Adrenal gland (tissue), 5 donors: ENCODE measurements around the gene GPS2.

Experiments used
- POLR2A ChIP-seq, 2 donors: fragments of 450-650 bp; IDR thresholded peaks; one replicate each; pipeline ENCODE4 v1.6.1; 2017; ENCODE audit warnings: antibody characterized with exemption in 2 of 2, mild to moderate bottlenecking in 2 of 2, moderate library complexity in 1 of 2
- TF ChIP-seq, protein P1 (sequence below), 6 experiments: fragments of 450-650 bp in 4 of 6; fragments of 200-600 bp in 2 of 6; sonication (generic) in 1 of 6; IDR thresholded peaks; 1 replicate in 5 of 6; 2 replicates in 1 of 6; pipeline versions ENCODE4 v1.5.1 to v1.8.0; 2016 to 2021; ENCODE audit warnings: antibody characterized with exemption in 6 of 6, mild to moderate bottlenecking in 2 of 6, moderate library complexity in 1 of 6
- donor health status: DM: no; HTN: no; CAD: no.

DNA sequence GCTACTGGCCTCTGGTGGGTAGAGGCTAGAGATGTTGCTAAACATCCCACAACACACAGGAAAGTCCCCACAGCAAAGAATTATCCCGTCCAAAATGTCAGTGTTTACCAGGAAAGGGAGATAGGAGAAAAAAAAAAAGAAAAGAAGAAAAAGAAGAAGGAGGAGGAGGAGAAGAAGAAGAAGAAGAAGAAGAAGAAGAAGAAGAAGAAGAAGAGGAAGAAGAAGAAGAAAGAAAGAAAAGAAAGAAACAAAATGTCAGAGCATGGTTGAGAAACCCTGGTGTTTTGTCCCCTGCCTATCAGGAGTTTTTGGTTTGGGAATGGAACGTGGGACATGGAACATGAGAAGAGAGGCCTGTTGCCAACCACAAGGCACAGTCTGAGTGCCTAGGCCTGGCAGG lies 42.2 kb upstream of the GPS2 start:
- no peak for TF ChIP-seq POLR2A (IDR thresholded peaks at IDR 0.05)
- TF ChIP-seq, protein P1, sequence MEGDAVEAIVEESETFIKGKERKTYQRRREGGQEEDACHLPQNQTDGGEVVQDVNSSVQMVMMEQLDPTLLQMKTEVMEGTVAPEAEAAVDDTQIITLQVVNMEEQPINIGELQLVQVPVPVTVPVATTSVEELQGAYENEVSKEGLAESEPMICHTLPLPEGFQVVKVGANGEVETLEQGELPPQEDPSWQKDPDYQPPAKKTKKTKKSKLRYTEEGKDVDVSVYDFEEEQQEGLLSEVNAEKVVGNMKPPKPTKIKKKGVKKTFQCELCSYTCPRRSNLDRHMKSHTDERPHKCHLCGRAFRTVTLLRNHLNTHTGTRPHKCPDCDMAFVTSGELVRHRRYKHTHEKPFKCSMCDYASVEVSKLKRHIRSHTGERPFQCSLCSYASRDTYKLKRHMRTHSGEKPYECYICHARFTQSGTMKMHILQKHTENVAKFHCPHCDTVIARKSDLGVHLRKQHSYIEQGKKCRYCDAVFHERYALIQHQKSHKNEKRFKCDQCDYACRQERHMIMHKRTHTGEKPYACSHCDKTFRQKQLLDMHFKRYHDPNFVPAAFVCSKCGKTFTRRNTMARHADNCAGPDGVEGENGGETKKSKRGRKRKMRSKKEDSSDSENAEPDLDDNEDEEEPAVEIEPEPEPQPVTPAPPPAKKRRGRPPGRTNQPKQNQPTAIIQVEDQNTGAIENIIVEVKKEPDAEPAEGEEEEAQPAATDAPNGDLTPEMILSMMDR (IDR thresholded peaks at IDR 0.05): no peak
